OCI-LY7 (cell line): ENCODE measurements around the gene TARP.

ENCODE experiments used
- BruUV-seq: library from RNA; stranded (reverse); fragments of 400-500 nt; replicated peaks from 2 replicates; lab custom pipeline; 2021; lab: Mats Ljungman, UMichigan
- CTCF ChIA-PET: fragments of 300-600 bp; sonication (Branson Sonifier 250); formaldehyde crosslinking; loops from one replicate; lab custom pipeline; 2022; ENCODE audit warnings: antibody characterized with exemption; ENCODE audit not compliant: unreplicated experiment; lab: Charles Lee
- POLR2A ChIA-PET: fragments of 300-600 bp; sonication (Branson Sonifier 250); formaldehyde crosslinking; loops from one replicate; lab custom pipeline; 2022; ENCODE audit warnings: antibody characterized with exemption; lab: Charles Lee
- DNase-seq: peaks from one replicate; pipeline ENCODE4 v3.0.0-alpha.2; 2015; ENCODE audit warnings: low spot score
- H2AFZ ChIP-seq: fragments of 200-600 bp; sonication (generic), shearing (Covaris generic); 2 replicates; pipeline ENCODE4 v1.6.1; 2014; ENCODE audit warnings: mild to moderate bottlenecking, antibody characterized with exemption, low read length, moderate library complexity
- H3K27ac ChIP-seq: fragments of 200-600 bp; sonication (generic); 2 replicates; pipeline ENCODE4 v1.5.1; 2014; ENCODE audit warnings: mixed run types, low read depth, mild to moderate bottlenecking, moderate library complexity, low read length, inconsistent platforms; ENCODE audit not compliant: poor library complexity, severe bottlenecking
- H3K36me3 ChIP-seq: fragments of 200-600 bp; sonication (generic); 2 replicates; pipeline ENCODE4 v1.6.1; 2014; ENCODE audit warnings: mild to moderate bottlenecking, antibody characterized with exemption, low read length, moderate library complexity, mixed read lengths; ENCODE audit not compliant: insufficient read depth
- H3K4me1 ChIP-seq: fragments of 200-600 bp; sonication (generic); 2 replicates; pipeline ENCODE4 v1.5.1; 2014; ENCODE audit warnings: mild to moderate bottlenecking, low read length; ENCODE audit not compliant: insufficient read depth, poor library complexity, severe bottlenecking
- H3K4me2 ChIP-seq: fragments of 200-600 bp; sonication (generic); 2 replicates; pipeline ENCODE4 v1.6.1; 2014; ENCODE audit warnings: mild to moderate bottlenecking, low read length
- H3K4me3 ChIP-seq: fragments of 200-600 bp; sonication (generic); 2 replicates; pipeline ENCODE4 v1.5.1; 2014; ENCODE audit warnings: mild to moderate bottlenecking, low read depth, low read length; ENCODE audit not compliant: poor library complexity, severe bottlenecking
- H3K79me2 ChIP-seq: fragments of 200-600 bp; sonication (generic); 2 replicates; pipeline ENCODE4 v1.6.1; 2016; ENCODE audit warnings: low read depth, mild to moderate bottlenecking, low read length, moderate library complexity, mixed read lengths; ENCODE audit not compliant: insufficient read depth
- H3K9me2 ChIP-seq: fragments of 200-600 bp; sonication (generic); 2 replicates; pipeline ENCODE4 v1.6.1; 2016; ENCODE audit warnings: mild to moderate bottlenecking, low read length, mixed read lengths; ENCODE audit not compliant: insufficient read depth
- H3K9me3 ChIP-seq: fragments of 200-600 bp; sonication (generic); 2 replicates; pipeline ENCODE4 v1.6.1; 2014; ENCODE audit warnings: mild to moderate bottlenecking, mixed run types, low read length, mixed read lengths
- H4K20me1 ChIP-seq: fragments of 200-600 bp; sonication (generic); 2 replicates; pipeline ENCODE4 v1.6.1; 2014; ENCODE audit warnings: mild to moderate bottlenecking, antibody characterized with exemption, low read length, moderate library complexity, mixed read lengths; ENCODE audit not compliant: insufficient read depth
- CTCF ChIP-seq: fragments of 200-600 bp; sonication (generic); conservative IDR thresholded peaks from 2 replicates; pipeline ENCODE4 v1.5.1; 2014; ENCODE audit warnings: mild to moderate bottlenecking, antibody characterized with exemption, low read length, moderate library complexity, mixed read lengths
- EZH2phosphoT487 ChIP-seq: fragments of 200-600 bp; sonication (generic); IDR thresholded peaks from 2 replicates; pipeline ENCODE4 v1.6.1; 2018; ENCODE audit warnings: low read depth, borderline replicate concordance, mild to moderate bottlenecking, mixed run types, antibody characterized with exemption, low read length, moderate library complexity, mixed read lengths
- intact Hi-C: fragments of 100-400 bp; cut with micrococcal nuclease; formaldehyde crosslinking; loops from one replicate; pipeline ENCODE4 v1.10.0; 2022; ENCODE audit not compliant: unreplicated experiment

The TARP gene

GRCh38 chr7:38317515-38317914, 44.1 kb upstream of the TARP start:
- intact Hi-C loops = no loop called here
- H4K20me1 ChIP-seq = no peaks in the 10 kb centered on the region; the same call in 1 of the 2 replicates
- TF ChIP-seq EZH2phosphoT487 = no peak
- TF ChIP-seq CTCF = no peak
- no peak overlapping the region for H3K4me3 ChIP-seq
- no peak overlapping the region for H3K4me2 ChIP-seq
- no peaks in the 10 kb centered on the region for H3K9me3 ChIP-seq
- H3K36me3 ChIP-seq = no peaks in the 10 kb centered on the region
- ChIA-PET POLR2A (interaction anchor here (0.6 kb wide), 1 partner anchor 12 kb away, joined by 5 read pairs; no protein-coding TSS in a partner anchor), CTCF (interaction anchor here (0.8 to 2.7 kb wide), 3 partner anchors 18 to 102 kb away, joined by 4 to 13 read pairs (median 4); no protein-coding TSS in a partner anchor)
- H3K27ac ChIP-seq = no peak overlapping the region
- peaks cover 27% of the 10 kb centered on the region for H3K4me1 ChIP-seq
- no peaks in the 10 kb centered on the region for H3K9me2 ChIP-seq
- DNase-seq = no peak
- no peaks in the 10 kb centered on the region for H3K79me2 ChIP-seq
- no peak overlapping the region; the same call in 1 of the 2 replicates for H2AFZ ChIP-seq
- no TSS peak for BruUV-seq

- Histone ChIP-seq H2AFZ (no peak overlapping the region), H3K4me1 (peaks cover 27% of the 10 kb centered on the region), H3K4me3 (no peak overlapping the region), H3K9me2 (no peaks in the 10 kb centered on the region), H3K27ac (no peak overlapping the region), H3K79me2 (no peaks in the 10 kb centered on the region), H3K36me3 (no peaks in the 10 kb centered on the region), H3K9me3 (no peaks in the 10 kb centered on the region), H4K20me1 (no peaks in the 10 kb centered on the region; the same call in 1 of the 2 replicates), H3K4me2 (no peak overlapping the region)
- ChIA-PET CTCF (interaction anchor here (1.5 kb wide), 1 partner anchor 101 kb away, joined by 4 read pairs; no protein-coding TSS in a partner anchor), POLR2A (interaction anchor here (0.6 kb wide), 1 partner anchor 206 kb away, joined by 3 read pairs; no protein-coding TSS in a partner anchor)
- BruUV-seq = no TSS peak
- DNase-seq = no peak
- intact Hi-C loops = no loop called here
- TF ChIP-seq CTCF = no peak
- TF ChIP-seq EZH2phosphoT487 = no peak
Measured at GRCh38 chr7:38316733-38317360, 43.4 kb upstream of the TARP start.

- H3K4me1 ChIP-seq = peaks cover 27% of the 10 kb centered on the region
- CTCF ChIA-PET = no interaction called here
- POLR2A ChIA-PET = interaction anchor here (0.7 kb wide), 1 partner anchor 8 kb away, joined by 3 read pairs; no protein-coding TSS in a partner anchor
- no peak overlapping the region for H2AFZ ChIP-seq
- no TSS peak for BruUV-seq
- H3K9me2 ChIP-seq = no peaks in the 10 kb centered on the region
- no peak overlapping the region for H3K4me2 ChIP-seq
- H3K4me3 ChIP-seq = no peak overlapping the region
- intact Hi-C loops = no loop called here
- no peaks in the 10 kb centered on the region for H3K9me3 ChIP-seq
- TF ChIP-seq CTCF (no peak), EZH2phosphoT487 (no peak)
- no peak overlapping the region for H3K27ac ChIP-seq
- H3K36me3 ChIP-seq = no peaks in the 10 kb centered on the region
- no peaks in the 10 kb centered on the region; the same call in 1 of the 2 replicates for H4K20me1 ChIP-seq
- DNase-seq = no peak
- no peaks in the 10 kb centered on the region for H3K79me2 ChIP-seq
Measured at GRCh38 chr7:38315410-38315809, 42.0 kb upstream of the TARP start.
